BE2C (cell line): ENCODE data around the gene TES.

ENCODE experiments used
- DNase-seq: peaks from one replicate; pipeline ENCODE4 v3.0.0-alpha.2; 2020
- H3K27me3 ChIP-seq: fragments of 250-450 bp; sonication (Bioruptor Pico); 2 replicates; pipeline ENCODE4 v1.5.1; 2020; ENCODE audit warnings: mild to moderate bottlenecking
- H3K36me3 ChIP-seq: fragments of 250-450 bp; sonication (Bioruptor Pico); 2 replicates; pipeline ENCODE4 v1.5.1; 2020; ENCODE audit warnings: mild to moderate bottlenecking
- H3K4me1 ChIP-seq: fragments of 250-450 bp; sonication (Bioruptor Pico); 2 replicates; pipeline ENCODE4 v1.5.1; 2020
- H3K4me3 ChIP-seq: 2 replicates; pipeline ENCODE4 v1.5.1; 2011; ENCODE audit warnings: low read depth, low read length
- H3K9me3 ChIP-seq: fragments of 250-450 bp; sonication (Bioruptor Pico); 2 replicates; pipeline ENCODE4 v1.5.1; 2020
- CTCF ChIP-seq: IDR thresholded peaks from 2 replicates; pipeline ENCODE4 v1.5.1; 2012; ENCODE audit warnings: mild to moderate bottlenecking, low read depth, low read length

Gene TES

GRCh38 chr7:116280803-116281202 lies 70.5 kb downstream of the TES start:
- Histone ChIP-seq H3K4me1 (no peaks in the 10 kb centered on the region), H3K27me3 (no peaks in the 10 kb centered on the region), H3K36me3 (no peaks in the 10 kb centered on the region), H3K4me3 (no peak overlapping the region), H3K9me3 (no peaks in the 10 kb centered on the region)
- no peak for TF ChIP-seq CTCF
- DNase-seq: no peak

GRCh38 chr7:116283595-116284204 lies 73.4 kb downstream of the TES start:
- TF ChIP-seq CTCF: no peak
- H3K4me3 ChIP-seq: no peak overlapping the region
- H3K4me1 ChIP-seq: no peaks in the 10 kb centered on the region
- no peak for DNase-seq
- no peaks in the 10 kb centered on the region for H3K27me3 ChIP-seq
- H3K36me3 ChIP-seq: no peaks in the 10 kb centered on the region
- H3K9me3 ChIP-seq: no peaks in the 10 kb centered on the region

DNA sequence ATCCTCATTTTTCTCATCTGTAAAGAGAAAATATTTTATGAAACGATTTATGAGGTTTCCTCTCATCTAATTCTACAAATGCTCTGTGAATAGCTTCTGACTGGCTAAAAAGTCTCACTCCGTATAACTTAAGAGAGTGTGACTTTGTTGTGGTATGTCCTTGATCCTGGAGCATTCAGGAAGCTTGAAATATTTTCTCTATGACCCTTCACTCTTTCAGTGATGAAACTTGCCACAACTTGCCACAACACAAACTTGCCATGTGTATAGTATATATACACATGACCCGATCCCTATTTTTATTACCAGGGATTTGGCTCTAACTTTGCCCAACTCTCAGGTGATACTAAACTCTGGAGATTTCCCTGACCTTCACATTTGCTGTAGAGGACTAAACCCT lies 74.1 kb downstream of the TES start:
- H3K4me3 ChIP-seq: no peak overlapping the region
- no peak for TF ChIP-seq CTCF
- no peaks in the 10 kb centered on the region for H3K27me3 ChIP-seq
- H3K9me3 ChIP-seq: no peaks in the 10 kb centered on the region
- no peak for DNase-seq
- H3K4me1 ChIP-seq: no peaks in the 10 kb centered on the region
- no peaks in the 10 kb centered on the region for H3K36me3 ChIP-seq

DNA sequence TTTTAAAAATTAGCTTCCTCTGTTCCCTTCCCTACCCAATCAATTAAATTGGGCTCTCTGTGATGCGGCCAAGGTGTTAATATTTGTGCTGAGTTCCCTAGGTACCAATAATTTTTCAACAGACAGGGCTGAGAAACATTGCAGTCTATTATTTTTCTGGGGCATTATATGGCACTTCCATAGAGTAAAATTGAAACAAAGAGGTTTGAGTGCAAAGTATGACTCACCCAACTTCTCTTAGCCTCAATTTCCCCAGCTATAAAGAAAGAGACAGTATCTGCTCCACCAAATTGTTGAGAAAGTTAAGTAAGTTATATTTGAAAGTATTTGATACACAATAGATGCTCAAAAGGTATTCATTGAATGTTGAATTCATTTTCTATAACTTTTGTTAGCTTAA lies 74.9 kb downstream of the TES start:
- no peak overlapping the region for H3K4me3 ChIP-seq
- DNase-seq: no peak

GRCh38 chr7:116290740-116291139 lies 80.4 kb downstream of the TES start:
- Histone ChIP-seq H3K27me3 (no peaks in the 10 kb centered on the region), H3K36me3 (no peaks in the 10 kb centered on the region), H3K4me3 (no peak overlapping the region), H3K4me1 (no peaks in the 10 kb centered on the region), H3K9me3 (no peaks in the 10 kb centered on the region)
- no peak for TF ChIP-seq CTCF
- DNase-seq: no peak

More for the DNA sequence above, 74.9 kb downstream of the TES start:
- H3K4me1 ChIP-seq: no peaks in the 10 kb centered on the region
- TF ChIP-seq CTCF: no peak
- H3K36me3 ChIP-seq: no peaks in the 10 kb centered on the region
- no peaks in the 10 kb centered on the region for H3K27me3 ChIP-seq
- H3K9me3 ChIP-seq: no peaks in the 10 kb centered on the region

- Histone ChIP-seq H3K4me1 (no peaks in the 10 kb centered on the region), H3K4me3 (no peak overlapping the region), H3K27me3 (no peaks in the 10 kb centered on the region), H3K36me3 (no peaks in the 10 kb centered on the region), H3K9me3 (no peaks in the 10 kb centered on the region)
- no peak for DNase-seq
- TF ChIP-seq CTCF: no peak
These were observed 81.6 kb downstream of the TES start for GRCh38 chr7:116291937-116292336.
